Measurements from ENCODE around the gene CHN2.
A peak's percentile ranks its signal among the peaks of the same experiment; 100 is the strongest.

CHN2 gene

DNA sequence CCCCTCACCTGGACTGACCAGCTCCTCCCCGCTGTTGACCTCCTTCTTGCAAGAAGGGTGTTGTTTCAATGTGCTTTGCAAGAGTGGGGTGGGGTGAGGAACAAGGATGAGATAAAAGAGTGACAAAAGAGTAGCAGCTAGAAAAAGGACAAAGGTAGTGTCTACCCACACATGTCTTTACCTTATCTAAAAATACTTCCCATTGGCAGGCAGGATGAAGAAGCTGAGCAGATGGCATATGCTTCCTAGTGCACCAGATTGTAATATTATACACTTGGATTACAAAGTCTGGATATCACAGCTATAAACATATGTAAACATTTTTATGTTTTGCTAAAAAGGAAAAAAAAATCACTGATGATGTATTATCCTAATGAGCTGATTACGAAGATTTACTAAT lies 34.5 kb downstream of the CHN2 start:
- DNase-seq = no peak

GRCh38 chr7:29229946-29230345 lies 35.4 kb downstream of the CHN2 start:
- DNase-seq = no peak

DNA sequence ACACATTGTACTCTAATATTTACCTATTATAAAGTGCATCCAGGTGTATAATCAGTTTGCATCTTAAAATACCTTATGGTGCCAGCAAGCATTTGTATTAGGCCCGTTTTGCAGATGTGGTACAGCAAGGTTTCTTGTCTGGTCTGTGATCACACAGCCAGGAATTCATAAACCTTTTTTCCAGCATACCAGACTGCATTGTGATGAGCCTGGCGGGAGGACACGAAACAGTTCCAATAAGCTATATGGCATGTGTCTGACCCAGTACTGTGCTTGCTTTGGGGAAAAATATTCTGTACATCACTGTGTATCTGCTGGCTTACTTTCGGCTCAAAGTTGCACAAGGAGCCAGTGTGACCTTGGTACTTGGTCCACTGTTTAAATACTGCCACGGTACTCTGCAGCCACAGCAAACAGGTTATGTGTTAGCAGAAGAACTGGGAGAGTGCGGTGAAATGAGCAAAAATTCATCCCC lies 36.3 kb downstream of the CHN2 start:
- DNase-seq = no peak

- DNase-seq = no peak
Measured at GRCh38 chr7:29231671-29232232, 37.2 kb downstream of the CHN2 start.

GRCh38 chr7:29234438-29234837 lies 39.9 kb downstream of the CHN2 start:
- no peak for DNase-seq

DNA sequence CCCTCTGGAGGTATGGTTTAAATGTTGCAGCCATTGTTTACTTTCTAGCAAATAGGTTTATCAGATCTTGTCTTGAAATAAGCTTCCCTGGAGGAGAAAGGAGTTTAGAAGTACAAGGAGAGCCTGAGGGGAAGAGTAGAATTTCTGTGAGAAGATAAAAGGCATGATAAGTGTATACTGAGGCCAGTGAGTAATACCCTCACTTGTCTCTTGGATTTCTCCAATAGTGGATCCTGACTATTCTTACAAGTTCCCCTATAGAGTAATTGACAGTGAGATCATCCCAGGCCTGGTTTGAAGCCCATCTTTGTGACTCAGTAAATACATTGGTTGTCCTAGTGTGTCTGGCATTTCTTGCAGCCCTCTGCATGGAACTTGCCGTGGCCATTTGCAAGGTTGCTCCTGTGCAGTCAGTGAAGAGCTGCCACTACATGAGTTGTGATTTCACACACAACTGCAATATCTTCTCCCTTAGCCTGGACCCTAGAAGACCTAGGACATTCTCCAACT lies 41.6 kb downstream of the CHN2 start:
- no peak for DNase-seq

GRCh38 chr7:29236649-29237048 lies 42.1 kb downstream of the CHN2 start:
- DNase-seq = no peak

GRCh38 chr7:29237489-29237888 lies 42.9 kb downstream of the CHN2 start:
- DNase-seq = no peak

DNA sequence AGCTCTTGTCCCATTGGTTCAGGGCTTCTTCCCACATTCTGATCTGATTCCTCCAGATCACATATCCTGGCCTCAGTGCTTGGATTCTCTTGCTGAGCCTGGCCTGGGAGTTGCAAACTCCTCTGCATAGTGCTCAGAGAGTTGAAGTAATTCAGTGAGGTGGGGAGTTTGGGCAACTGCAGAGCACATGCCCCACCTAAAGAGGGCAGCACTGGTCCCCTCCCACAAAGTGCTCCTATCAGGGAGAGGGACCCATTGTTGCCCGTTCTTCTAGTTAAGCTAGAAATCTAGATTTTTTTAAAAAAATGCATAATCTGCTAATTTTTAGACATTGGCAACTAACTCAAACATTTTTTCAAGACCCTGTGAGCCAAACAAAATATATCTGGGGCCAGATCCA lies 45.1 kb downstream of the CHN2 start:
- DNase-seq = no peak

DNA sequence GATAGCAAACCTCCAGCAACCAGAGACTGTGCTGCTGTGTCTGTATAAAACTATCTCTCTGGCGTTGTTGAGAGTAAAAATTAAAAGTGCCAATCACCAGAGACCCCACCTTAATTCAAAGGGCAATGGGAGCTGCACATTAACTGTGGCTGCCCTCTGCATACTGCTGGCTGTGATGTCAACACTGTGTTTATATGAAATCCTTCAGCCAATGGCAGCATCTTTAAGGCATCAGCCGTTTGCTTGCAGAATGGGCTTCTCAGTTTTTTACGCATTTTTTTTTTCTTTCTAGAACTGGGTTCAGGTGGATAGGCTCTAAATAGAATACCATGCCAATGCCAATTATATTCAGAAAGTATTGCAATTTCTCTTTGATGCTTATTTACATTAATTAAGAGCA lies 47.7 kb downstream of the CHN2 start:
- DNase-seq = peak; percentile 18

DNA sequence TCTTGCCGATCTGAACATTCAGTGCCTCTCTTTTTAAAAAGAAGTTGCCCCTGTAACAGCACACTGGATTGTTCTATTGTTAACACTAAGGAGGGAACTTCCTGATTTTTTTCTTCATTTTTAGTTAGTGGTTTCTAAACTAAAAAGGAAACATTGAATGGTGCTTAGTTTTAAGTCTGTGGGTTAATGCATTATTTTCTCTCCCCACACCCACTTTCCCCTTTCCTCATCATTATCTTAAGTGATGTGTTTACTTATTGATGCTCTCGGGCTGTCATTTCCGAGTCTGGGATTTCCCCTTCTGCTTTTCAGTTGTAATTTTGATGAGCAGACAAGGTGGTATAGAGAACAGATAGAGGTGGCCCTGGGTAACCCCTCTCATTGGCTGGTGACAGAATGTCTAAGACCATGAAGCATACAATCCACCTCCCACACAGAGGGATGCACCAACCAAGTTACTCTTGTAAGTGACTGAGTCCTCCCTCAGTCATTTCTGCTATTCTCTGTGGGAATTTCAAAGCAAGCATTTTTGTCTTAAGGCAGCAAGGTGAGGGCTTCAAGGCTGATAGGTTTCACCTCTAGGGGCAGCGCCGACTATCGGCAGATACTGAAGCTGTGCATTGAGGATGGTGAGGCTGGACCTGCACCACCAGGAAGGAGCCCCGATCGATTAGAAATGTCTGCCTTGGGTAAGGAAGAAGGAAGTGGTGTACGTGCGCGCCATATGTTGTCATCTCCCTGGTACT lies 49.5 kb downstream of the CHN2 start:
- DNase-seq = no peak

- DNase-seq = no peak
Measured at GRCh38 chr7:29247224-29247962, 52.8 kb downstream of the CHN2 start.

DNA sequence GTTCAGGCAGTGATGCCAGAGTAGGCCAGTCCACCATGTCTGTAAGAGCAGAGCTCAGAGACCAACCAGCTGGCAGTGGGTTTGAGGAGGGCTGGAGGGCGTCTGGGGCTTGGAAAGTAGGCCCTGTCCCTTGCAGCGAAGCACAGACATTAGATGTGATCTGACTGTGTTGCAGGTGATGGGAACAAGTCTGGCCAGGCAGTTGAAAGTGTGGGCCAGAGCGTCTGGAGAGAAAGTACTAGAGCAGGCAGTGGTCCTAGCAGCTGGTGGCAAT lies 53.3 kb downstream of the CHN2 start:
- no peak for DNase-seq

DNA sequence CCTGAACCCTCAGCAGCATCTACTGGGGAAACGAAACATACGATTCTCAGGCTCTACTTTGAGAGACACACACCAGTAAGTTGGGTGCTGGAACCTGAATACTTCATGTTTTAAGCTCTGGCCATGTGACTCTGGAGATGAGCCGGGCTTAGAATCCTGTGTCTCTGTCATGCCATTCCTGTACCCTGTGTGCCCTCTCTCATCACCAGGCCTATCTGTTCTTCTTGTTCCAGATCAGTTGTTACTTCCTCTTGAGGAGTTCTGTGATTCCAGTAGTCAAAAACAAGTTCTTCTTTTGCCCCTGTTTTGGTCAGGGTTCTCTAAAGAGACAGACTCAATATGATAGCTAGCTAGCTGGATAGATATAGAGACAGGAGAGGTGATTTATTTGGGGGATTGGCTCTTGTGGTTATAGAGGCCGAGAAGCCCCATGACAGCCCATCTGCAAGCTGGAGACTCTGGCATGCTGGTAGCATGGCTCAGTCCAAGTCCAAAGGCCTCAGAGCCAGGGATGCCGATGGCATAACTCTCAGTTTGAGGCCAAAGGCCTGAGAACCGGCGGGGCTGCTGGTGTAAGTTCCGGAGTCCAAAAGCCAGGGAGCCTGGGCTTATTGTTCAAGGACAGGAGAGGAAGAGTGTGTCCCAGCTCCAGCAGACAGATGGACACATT lies 54.3 kb downstream of the CHN2 start:
- no peak for DNase-seq

GRCh38 chr7:29249383-29249750 lies 54.8 kb downstream of the CHN2 start:
- DNase-seq = no peak

- no peak for DNase-seq
Measured at GRCh38 chr7:29249860-29250259, 55.3 kb downstream of the CHN2 start.

DNA sequence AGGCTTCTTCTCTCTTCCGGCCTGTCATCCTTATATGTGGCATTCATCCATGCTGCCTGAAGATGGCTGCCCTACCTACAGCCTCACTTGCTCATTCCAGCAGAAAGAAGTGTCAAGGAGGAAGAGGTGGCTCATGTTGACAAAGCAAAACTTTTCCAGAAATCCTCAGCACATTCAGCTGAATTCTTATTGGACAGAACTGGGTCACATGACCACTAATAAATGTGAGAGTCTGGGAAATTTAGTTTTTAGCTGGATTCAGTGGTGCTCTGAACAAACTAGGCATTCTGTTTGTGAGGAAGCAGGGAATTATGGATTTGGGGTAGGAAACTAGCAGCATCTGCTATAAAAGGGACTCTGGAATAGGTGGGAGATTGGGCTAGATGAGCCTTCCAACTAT lies 58.6 kb downstream of the CHN2 start:
- no peak for DNase-seq

GRCh38 chr7:29254591-29254990 lies 60.0 kb downstream of the CHN2 start:
- DNase-seq = no peak

- DNase-seq = no peak
Measured at GRCh38 chr7:29255199-29255878, 60.8 kb downstream of the CHN2 start.

- no peak for DNase-seq
Measured at GRCh38 chr7:29255906-29256692, 61.5 kb downstream of the CHN2 start.

DNA sequence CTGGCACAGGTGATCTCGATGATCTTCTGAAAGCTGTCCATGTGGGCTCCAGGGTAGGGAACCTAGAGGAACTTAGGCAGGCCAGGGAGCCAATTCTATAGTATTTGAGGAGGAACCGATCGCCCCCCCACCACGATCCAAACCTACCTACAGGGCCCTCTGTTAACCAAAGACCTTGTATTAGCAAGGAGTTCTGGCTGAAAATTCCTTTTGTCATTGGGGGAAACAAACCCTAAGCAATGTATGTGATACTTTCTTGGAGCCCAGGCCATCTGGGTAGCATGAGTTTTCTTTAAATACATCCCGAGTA lies 62.1 kb downstream of the CHN2 start:
- no peak for DNase-seq

- DNase-seq = no peak
Measured at GRCh38 chr7:29258951-29259350, 64.4 kb downstream of the CHN2 start.
